H9 (cell line): ENCODE measurements around the gene TUBB4B. TPM values are rescaled to one million over a fixed set of nuclear protein-coding genes. Genes with fewer than 3 reads are reported as not detected.

ENCODE experiments used
- DNase-seq: peaks from one replicate; pipeline ENCODE4 v3.0.0-alpha.2; 2017
- H2AFZ ChIP-seq: one replicate; pipeline ENCODE4 v1.6.1; 2013; ENCODE audit warnings: mild to moderate bottlenecking, low read length, control low read depth, moderate library complexity
- H2AK5ac ChIP-seq: 2 replicates; pipeline ENCODE4 v1.6.1; 2013; ENCODE audit warnings: low read length, control low read depth, mixed read lengths; ENCODE audit not compliant: insufficient read length
- H2BK120ac ChIP-seq: one replicate; pipeline ENCODE4 v1.6.1; 2013; ENCODE audit warnings: low read depth, mild to moderate bottlenecking, low read length, control low read depth, inconsistent platforms; ENCODE audit not compliant: poor library complexity, severe bottlenecking
- H2BK12ac ChIP-seq: 2 replicates; pipeline ENCODE4 v1.6.1; 2013; ENCODE audit warnings: low read length, control low read depth, mixed read lengths, low read depth; ENCODE audit not compliant: insufficient read length
- H2BK15ac ChIP-seq: 2 replicates; pipeline ENCODE4 v1.6.1; 2013; ENCODE audit warnings: low read depth, low read length, control low read depth
- H2BK20ac ChIP-seq: one replicate; pipeline ENCODE4 v1.6.1; 2013; ENCODE audit warnings: low read depth, mild to moderate bottlenecking, low read length, control low read depth, inconsistent platforms; ENCODE audit not compliant: poor library complexity, severe bottlenecking
- H2BK5ac ChIP-seq: 2 replicates; pipeline ENCODE4 v1.6.1; 2013; ENCODE audit warnings: low read length, control low read depth, mixed read lengths; ENCODE audit not compliant: insufficient read length
- H3K14ac ChIP-seq: 2 replicates; pipeline ENCODE4 v1.6.1; 2013; ENCODE audit warnings: low read length, control low read depth; ENCODE audit not compliant: insufficient read depth
- H3K18ac ChIP-seq: 2 replicates; pipeline ENCODE4 v1.6.1; 2013; ENCODE audit warnings: low read depth, mild to moderate bottlenecking, mixed read lengths, low read length, control low read depth; ENCODE audit not compliant: insufficient read length
- H3K23ac ChIP-seq: 2 replicates; pipeline ENCODE4 v1.6.1; 2013; ENCODE audit warnings: low read length, control low read depth, mixed read lengths, low read depth; ENCODE audit not compliant: insufficient read length
- H3K23me2 ChIP-seq: 2 replicates; pipeline ENCODE4 v1.6.1; 2013; ENCODE audit warnings: low read depth, mild to moderate bottlenecking, mixed read lengths, low read length, control low read depth; ENCODE audit not compliant: insufficient read length, poor library complexity, severe bottlenecking
- H3K27ac ChIP-seq: 2 replicates; pipeline ENCODE4 v1.5.1; 2013; ENCODE audit warnings: low read length, control low read depth, mixed read lengths, low read depth; ENCODE audit not compliant: insufficient read length
- H3K27me3 ChIP-seq: 2 replicates; pipeline ENCODE4 v1.6.1; 2013; ENCODE audit warnings: low read length, control low read depth, inconsistent platforms; ENCODE audit not compliant: insufficient read depth
- H3K4ac ChIP-seq: 2 replicates; pipeline ENCODE4 v1.6.1; 2013; ENCODE audit warnings: low read depth, mild to moderate bottlenecking, control low read depth, inconsistent platforms, low read length, moderate library complexity
- H3K4me1 ChIP-seq: 2 replicates; pipeline ENCODE4 v1.6.1; 2013; ENCODE audit warnings: low read length, control low read depth, inconsistent platforms; ENCODE audit not compliant: insufficient read depth
- H3K4me2 ChIP-seq: 2 replicates; pipeline ENCODE4 v1.6.1; 2013; ENCODE audit warnings: low read length, control low read depth, mixed read lengths; ENCODE audit not compliant: insufficient read length, insufficient read depth
- H3K56ac ChIP-seq: 2 replicates; pipeline ENCODE4 v1.6.1; 2013; ENCODE audit warnings: low read depth, mild to moderate bottlenecking, mixed read lengths, low read length, control low read depth; ENCODE audit not compliant: insufficient read length
- H3K79me1 ChIP-seq: 2 replicates; pipeline ENCODE4 v1.6.1; 2013; ENCODE audit warnings: low read depth, mild to moderate bottlenecking, moderate library complexity, low read length, control low read depth, inconsistent platforms; ENCODE audit not compliant: insufficient read depth, poor library complexity, severe bottlenecking
- H3K79me2 ChIP-seq: 2 replicates; pipeline ENCODE4 v1.6.1; 2013; ENCODE audit warnings: low read length, control low read depth, inconsistent platforms; ENCODE audit not compliant: insufficient read depth
- H3K9ac ChIP-seq: 2 replicates; pipeline ENCODE4 v1.6.1; 2013; ENCODE audit warnings: low read length, control low read depth, mixed read lengths; ENCODE audit not compliant: insufficient read length; ENCODE audit errors: extremely low read depth
- H3K9me3 ChIP-seq: one replicate; pipeline ENCODE4 v1.6.1; 2013; ENCODE audit warnings: low read depth, low read length, inconsistent platforms; ENCODE audit not compliant: control insufficient read depth
- H3T11ph ChIP-seq: one replicate; pipeline ENCODE4 v1.6.1; 2013; ENCODE audit warnings: mild to moderate bottlenecking, low read length, control low read depth, inconsistent platforms
- H4K20me1 ChIP-seq: one replicate; pipeline ENCODE4 v1.6.1; 2013; ENCODE audit not compliant: control insufficient read depth, insufficient read length, insufficient read depth
- H4K5ac ChIP-seq: 2 replicates; pipeline ENCODE4 v1.6.1; 2013; ENCODE audit warnings: low read depth, mild to moderate bottlenecking, mixed read lengths, low read length, control low read depth; ENCODE audit not compliant: insufficient read length
- H4K8ac ChIP-seq: replicated peaks from 2 replicates; pipeline ENCODE4 v1.6.1; 2013; ENCODE audit warnings: low read length, control low read depth, mixed read lengths, low read depth; ENCODE audit not compliant: insufficient read length
- H4K91ac ChIP-seq: 2 replicates; pipeline ENCODE4 v1.6.1; 2013; ENCODE audit warnings: low read depth, mild to moderate bottlenecking, moderate library complexity, mixed read lengths, low read length, control low read depth; ENCODE audit not compliant: insufficient read length
- H3K27ac Mint-ChIP-seq, 3 experiments: 2 replicates in 2 of 3; 3 replicates in 1 of 3; pipeline ENCODE4 v1.8.0; 2020 to 2021; ENCODE audit warnings: mixed read lengths in 3 of 3, mild to moderate bottlenecking in 1 of 3, moderate library complexity in 1 of 3
- H3K27me3 Mint-ChIP-seq: 2 replicates; pipeline ENCODE4 v1.8.0; 2021; ENCODE audit warnings: low read depth, mild to moderate bottlenecking, moderate library complexity, mixed read lengths
- H3K36me3 Mint-ChIP-seq, 3 experiments: 2 replicates in 2 of 3; 3 replicates in 1 of 3; pipeline ENCODE4 v1.8.0; 2020 to 2021; ENCODE audit warnings: low read depth in 3 of 3, mixed read lengths in 3 of 3; ENCODE audit not compliant: insufficient read depth in 1 of 3
- H3K4me1 Mint-ChIP-seq, 2 experiments: 2 replicates each; pipeline ENCODE4 v1.8.0; 2020; ENCODE audit warnings: mixed read lengths in 2 of 2
- H3K4me3 Mint-ChIP-seq, 2 experiments: 2 replicates in 1 of 2; 3 replicates in 1 of 2; pipeline ENCODE4 v1.8.0; 2020 to 2021; ENCODE audit warnings: mild to moderate bottlenecking in 2 of 2, mixed read lengths in 2 of 2, moderate library complexity in 1 of 2
- H3K9me3 Mint-ChIP-seq, 2 experiments: 2 replicates in 1 of 2; 3 replicates in 1 of 2; pipeline ENCODE4 v1.8.0; 2020; ENCODE audit warnings: mild to moderate bottlenecking in 2 of 2, mixed read lengths in 2 of 2, moderate library complexity in 1 of 2
- CTCF ChIP-seq: fragments of 200-600 bp; sonication (generic); conservative IDR thresholded peaks from 3 replicates; pipeline ENCODE4 v1.8.0; 2021; ENCODE audit warnings: antibody characterized with exemption, mild to moderate bottlenecking
- WGBS: extraction: QIAGEN DNeasy Blood & Tissue Kit; methylation state at CpG from one replicate; pipeline ENCODE4 v1.1.7; 2013; ENCODE audit warnings: missing lambda C conversion rate, low lambda C conversion rate, mixed read lengths; ENCODE audit not compliant: insufficient read length; ENCODE audit errors: extremely low coverage; 5-methylcytosine and 5-hydroxymethylcytosine counted together
- total RNA-seq: library from RNA; stranded (reverse); gene quantifications from 2 replicates; pipeline ENCODE4 v1.2.1, GENCODE V29; 2021

Gene TUBB4B
- total RNA-seq, 1 experiment from 2014 or later, result 378 TPM

GRCh38 chr9:137271696-137272076 is 30.6 kb downstream of the TUBB4B start:
- H3K79me1 ChIP-seq, result no peaks in the 10 kb centered on the region
- no peak overlapping the region for H2BK12ac ChIP-seq
- H4K91ac ChIP-seq, result no peak overlapping the region

More at GRCh38 chr9:137271696-137272076, 30.6 kb downstream of the TUBB4B start:
- H2BK5ac ChIP-seq, result no peak overlapping the region
- H3K23ac ChIP-seq, result no peak overlapping the region
- H2BK15ac ChIP-seq, result no peak overlapping the region
- no peak overlapping the region for H3K9ac ChIP-seq
- no peak overlapping the region for H2AFZ ChIP-seq
- H3K4me2 ChIP-seq, result no peak overlapping the region
- H3K4me1 ChIP-seq, result no peaks in the 10 kb centered on the region
- H3K36me3 Mint-ChIP-seq, result peaks cover 11 to 39% (median 34%) of the 10 kb centered on the region in 3 experiments; a peak in 6 of 7 replicates
- H3K4me3 Mint-ChIP-seq, result no peak overlapping the region
- peak overlapping the region in 1 of 3 experiments; percentile 53; a peak in 1 of 7 replicates for H3K27ac Mint-ChIP-seq
- no peak overlapping the region for H3K56ac ChIP-seq
- H3T11ph ChIP-seq, result no peak overlapping the region
- DNase-seq, result no peak
- no peaks in the 10 kb centered on the region for H3K27me3 Mint-ChIP-seq
- H3K14ac ChIP-seq, result no peak overlapping the region
- no peak overlapping the region for H3K27ac ChIP-seq
- no peak overlapping the region for H2AK5ac ChIP-seq
- no peak overlapping the region for H2BK120ac ChIP-seq
- peaks cover 15 to 20% of the 10 kb centered on the region in 2 experiments for H3K4me1 Mint-ChIP-seq
- no peak overlapping the region for H2BK20ac ChIP-seq
- no peak overlapping the region for H3K4ac ChIP-seq
- H3K9me3 Mint-ChIP-seq, result no peaks in the 10 kb centered on the region; a peak in 1 of 5 replicates
- no peaks in the 10 kb centered on the region for H3K79me2 ChIP-seq
- H3K18ac ChIP-seq, result no peak overlapping the region
- TF ChIP-seq CTCF, result no peak
- H4K20me1 ChIP-seq, result no peaks in the 10 kb centered on the region
- H3K9me3 ChIP-seq, result no peaks in the 10 kb centered on the region
- H4K5ac ChIP-seq, result no peak overlapping the region
- H3K27me3 ChIP-seq, result no peaks in the 10 kb centered on the region
- no peak overlapping the region for H4K8ac ChIP-seq
- H3K23me2 ChIP-seq, result no peaks in the 10 kb centered on the region
- no CpG with 5 or more reads among the region's 3 CpGs for WGBS
